Stimulated activated CD4-positive, alpha-beta T cell treated with anti-CD3 and anti-CD28 coated beads, Interleukin-12 subunit alpha, Interleukin-12 subunit beta, amount 100 ng/mL, for 4 hours (primary cell): ENCODE measurements around the gene HIVEP2.
"Not testable (repeated sequence)": the region's sequence is repeated elsewhere in the genome, so short reads cannot be mapped to it uniquely, and the experiment has no call there.

ENCODE experiments used
- DNase-seq: peaks from one replicate; pipeline ENCODE4 v3.0.0-alpha.2; 2020

Gene HIVEP2, protein sequence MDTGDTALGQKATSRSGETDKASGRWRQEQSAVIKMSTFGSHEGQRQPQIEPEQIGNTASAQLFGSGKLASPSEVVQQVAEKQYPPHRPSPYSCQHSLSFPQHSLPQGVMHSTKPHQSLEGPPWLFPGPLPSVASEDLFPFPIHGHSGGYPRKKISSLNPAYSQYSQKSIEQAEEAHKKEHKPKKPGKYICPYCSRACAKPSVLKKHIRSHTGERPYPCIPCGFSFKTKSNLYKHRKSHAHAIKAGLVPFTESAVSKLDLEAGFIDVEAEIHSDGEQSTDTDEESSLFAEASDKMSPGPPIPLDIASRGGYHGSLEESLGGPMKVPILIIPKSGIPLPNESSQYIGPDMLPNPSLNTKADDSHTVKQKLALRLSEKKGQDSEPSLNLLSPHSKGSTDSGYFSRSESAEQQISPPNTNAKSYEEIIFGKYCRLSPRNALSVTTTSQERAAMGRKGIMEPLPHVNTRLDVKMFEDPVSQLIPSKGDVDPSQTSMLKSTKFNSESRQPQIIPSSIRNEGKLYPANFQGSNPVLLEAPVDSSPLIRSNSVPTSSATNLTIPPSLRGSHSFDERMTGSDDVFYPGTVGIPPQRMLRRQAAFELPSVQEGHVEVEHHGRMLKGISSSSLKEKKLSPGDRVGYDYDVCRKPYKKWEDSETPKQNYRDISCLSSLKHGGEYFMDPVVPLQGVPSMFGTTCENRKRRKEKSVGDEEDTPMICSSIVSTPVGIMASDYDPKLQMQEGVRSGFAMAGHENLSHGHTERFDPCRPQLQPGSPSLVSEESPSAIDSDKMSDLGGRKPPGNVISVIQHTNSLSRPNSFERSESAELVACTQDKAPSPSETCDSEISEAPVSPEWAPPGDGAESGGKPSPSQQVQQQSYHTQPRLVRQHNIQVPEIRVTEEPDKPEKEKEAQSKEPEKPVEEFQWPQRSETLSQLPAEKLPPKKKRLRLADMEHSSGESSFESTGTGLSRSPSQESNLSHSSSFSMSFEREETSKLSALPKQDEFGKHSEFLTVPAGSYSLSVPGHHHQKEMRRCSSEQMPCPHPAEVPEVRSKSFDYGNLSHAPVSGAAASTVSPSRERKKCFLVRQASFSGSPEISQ (N-terminal part only)

DNA sequence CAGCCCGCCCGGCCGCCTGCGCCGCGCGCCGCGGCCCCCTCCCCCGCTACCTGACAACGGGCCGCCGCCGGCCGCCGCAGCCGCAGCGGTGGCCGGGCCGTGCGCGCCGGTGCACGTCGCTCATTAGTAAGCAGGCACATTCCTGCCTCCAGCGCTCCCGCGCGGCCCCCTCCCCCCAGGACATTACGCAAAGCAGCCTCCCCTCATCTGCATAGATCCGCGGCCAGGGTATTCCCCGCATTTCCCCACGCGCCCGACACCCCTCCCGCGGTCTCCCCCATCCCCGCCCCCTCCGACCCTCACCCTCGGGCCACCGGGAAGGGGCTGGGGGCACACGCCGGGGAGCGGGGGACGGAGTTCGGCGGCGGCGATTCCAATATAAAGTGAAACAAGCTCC lies at the start of gene HIVEP2:
HIVEP2 (minus strand) TSS at position 128 of the 397 bp plus-strand sequence. CDS start 170,438 bp downstream, outside the sequence.
- peak; percentile 89 for DNase-seq

DNA sequence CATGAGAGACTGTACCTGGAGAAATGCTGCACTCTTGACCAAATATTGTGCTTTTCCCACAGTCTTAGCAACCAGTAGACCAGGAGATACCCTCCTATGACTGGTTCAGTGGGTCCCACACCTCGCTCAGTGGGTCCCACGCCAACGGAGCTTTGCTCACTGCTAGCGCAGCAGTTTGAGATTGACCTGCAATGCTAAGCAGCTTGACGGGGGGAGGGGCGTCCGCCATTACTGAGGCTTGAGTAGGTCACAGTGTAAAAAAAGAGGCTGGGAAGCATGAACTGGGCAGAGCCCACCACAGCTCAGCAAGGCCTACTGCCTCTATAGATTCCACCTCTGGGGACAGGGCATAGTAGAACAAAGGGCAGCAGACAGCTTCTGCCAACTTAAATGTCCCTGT lies 49.0 kb upstream of the HIVEP2 start:
- no peak for DNase-seq

DNA sequence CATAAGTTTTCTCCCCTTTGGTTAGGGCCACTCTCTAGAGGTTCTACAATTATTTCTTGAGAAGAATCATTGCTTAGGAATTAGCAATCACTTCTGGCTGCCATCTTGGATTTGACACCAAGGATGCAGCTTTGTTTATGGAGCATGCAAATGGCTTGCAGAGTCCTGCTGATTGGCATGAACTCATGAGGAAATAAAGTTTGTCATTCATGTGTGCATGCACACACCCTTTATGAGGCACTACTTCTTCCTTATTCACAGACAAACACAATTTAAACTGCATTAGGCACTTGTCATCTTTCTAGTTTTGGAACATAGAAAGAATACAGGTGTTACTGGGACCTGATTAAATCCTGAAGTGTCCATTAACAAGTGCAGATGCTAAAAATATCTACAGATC lies 42.5 kb upstream of the HIVEP2 start:
- no peak for DNase-seq

DNA sequence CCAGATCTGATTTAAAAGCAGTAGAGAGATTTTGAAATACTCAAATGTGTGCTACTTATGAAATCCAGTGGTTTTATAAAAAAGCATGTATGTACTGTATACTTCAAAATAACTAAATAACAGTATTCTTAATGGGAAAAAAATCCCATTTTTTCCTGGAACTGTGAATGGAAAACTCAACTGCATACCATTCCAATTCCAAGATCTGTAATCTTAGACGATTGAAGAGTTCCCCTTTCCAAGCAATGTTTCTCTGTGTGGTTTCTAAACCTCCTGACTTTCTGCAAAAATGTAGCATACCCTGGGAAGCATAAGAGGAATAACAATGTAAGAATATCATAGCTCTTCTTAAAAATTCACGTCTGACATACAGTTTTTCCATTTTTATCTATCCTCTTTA lies 40.3 kb upstream of the HIVEP2 start:
- DNase-seq, result no peak

DNA sequence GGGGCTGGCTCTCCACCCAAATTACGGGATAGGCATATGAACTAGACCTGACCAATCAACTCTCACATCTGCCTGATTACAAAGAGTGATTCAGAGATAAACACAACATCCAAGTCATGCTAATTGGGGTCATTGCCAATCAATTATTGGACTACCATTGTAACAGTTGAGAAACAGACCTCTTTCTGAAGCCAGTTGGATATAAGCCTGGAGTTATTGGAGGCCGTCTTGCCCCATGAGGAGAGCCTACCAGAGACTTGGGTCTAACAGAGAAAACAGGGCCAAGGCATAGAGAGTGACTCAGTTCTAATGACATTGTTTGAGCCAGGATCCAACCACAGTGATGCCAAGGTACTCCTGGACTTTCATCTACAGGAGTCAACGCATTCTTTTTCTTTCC lies 39.4 kb upstream of the HIVEP2 start:
- DNase-seq, result no peak

DNA sequence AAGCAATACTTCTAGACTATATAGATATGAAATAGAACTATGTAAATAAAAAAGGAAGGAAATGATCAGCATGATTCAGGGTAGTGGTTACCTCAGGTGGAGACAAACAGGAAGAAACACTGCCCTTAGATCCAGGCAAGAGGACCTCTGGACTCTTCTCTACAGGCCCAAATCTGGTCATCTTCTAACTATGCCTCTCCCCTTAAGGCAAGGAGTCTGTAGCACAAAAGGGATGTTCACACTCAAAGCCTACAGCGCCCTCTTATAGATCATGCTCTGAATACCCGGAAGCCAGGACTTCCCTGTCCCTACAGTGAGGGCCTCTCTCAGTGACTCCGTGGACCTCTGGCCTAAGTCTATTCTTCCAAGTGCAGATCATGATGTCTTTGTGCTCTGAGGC lies 30.4 kb upstream of the HIVEP2 start:
- no peak for DNase-seq

DNA sequence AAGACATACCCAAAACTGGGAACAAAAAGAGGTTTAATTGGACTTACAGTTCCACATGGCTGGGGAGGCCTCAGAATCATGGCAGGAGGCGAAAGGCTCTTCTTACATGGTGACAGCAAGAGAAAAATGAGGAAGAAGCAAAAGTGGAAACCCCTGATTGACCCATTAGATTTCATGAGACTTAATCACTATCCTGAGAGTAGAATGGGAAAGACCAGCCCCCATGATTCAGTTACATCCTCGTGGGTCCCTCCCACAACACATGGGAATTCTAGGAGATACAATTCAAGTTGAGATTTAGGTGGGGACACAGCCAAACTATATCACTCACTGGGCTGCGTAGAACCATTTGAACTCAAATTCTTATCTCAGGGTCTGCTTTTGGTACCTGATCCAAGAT lies 26.0 kb upstream of the HIVEP2 start:
- DNase-seq, result not testable (repeated sequence)

DNA sequence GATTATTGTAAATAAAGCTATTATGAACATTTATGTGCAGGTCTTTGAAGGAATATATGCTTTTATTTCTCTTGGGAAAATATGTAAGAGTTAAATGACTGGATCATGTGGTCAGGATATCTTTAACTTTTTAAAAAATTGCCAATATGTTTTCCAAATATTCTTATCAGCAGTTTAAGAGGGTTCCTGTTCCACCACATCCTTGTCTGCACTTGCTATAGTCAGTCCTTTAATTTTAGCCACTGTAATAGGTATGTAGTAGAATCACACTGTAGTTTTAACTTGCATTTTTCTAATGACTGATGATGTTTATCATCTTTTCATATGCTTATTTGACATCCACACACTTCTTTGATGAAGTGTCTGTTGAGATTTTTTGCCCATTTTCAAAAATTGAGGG lies 23.6 kb upstream of the HIVEP2 start:
- no peak for DNase-seq

DNA sequence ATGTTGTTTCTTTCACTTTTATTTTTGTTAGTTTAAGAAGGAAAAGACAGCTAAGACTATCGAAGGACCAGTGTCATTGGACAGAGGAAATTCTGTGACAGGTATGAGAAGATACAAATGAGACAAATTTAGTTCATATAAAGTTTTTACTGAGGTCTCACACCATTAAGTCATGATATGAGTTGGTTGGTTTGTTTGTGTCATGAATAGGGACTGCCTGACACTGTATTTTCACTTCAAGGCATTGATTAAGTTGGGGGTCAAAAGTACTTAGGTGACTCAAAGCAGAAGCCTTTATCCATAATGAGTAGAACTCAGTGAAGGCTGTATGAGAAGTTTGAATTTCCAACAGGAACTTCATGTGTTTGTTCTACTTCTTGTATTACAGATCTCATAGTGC lies 21.3 kb upstream of the HIVEP2 start:
- DNase-seq, result no peak

DNA sequence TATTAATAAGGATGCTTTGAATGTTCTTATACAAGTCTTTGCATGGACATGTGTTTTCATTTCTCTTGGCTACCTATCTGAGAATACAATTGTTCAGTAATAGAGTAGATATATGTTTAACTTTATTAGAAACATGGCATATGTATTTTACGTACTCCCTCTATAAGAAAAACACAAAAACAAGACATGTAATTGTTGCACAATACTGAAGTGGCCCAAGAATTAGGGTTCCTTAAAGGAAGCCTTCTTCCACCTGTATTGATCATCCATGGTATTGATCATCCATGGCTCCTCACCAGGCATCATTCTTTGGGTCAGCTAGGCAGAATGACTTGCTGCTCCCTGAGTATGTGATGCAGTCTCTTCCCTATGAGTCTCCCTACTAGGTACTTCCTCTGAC lies 20.2 kb upstream of the HIVEP2 start:
- DNase-seq, result no peak

DNA sequence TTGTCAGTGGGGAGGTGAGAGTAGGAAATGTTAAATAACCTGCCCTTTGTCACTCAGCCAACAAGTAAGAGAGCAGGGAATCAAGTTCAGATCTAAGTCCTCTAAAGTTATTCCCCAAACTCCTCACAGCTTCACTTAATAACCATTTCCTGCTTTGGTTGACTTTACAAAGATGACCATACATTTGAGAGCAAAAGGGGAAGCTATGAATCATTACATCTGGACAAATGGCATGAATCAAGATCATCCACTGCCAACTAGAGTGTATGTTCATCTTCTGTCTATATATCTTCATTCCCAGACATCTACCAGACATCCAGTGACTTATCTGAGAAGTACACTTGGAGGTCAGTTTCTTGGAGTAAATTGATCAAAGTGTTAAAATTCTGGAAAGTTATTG lies 15.1 kb upstream of the HIVEP2 start:
- DNase-seq, result no peak

DNA sequence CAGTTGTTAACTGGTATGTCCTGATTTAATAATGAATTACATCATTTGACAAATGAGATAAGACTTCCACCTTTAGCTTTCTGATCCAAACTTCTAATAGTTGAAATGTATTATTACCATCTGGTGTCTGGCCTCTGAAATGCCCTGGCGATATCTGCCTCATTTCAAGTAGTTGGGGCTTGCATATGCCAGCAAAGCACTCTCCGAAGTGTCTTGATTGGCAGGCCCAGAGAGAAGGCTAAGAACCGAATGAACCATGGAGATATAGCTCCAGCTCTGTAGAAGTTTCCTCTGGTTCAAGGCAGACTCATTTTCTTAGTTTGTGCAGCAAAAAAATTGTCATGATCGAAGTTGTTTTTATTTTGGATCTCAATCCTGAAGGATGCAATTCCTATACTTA lies 13.4 kb upstream of the HIVEP2 start:
- DNase-seq, result no peak

DNA sequence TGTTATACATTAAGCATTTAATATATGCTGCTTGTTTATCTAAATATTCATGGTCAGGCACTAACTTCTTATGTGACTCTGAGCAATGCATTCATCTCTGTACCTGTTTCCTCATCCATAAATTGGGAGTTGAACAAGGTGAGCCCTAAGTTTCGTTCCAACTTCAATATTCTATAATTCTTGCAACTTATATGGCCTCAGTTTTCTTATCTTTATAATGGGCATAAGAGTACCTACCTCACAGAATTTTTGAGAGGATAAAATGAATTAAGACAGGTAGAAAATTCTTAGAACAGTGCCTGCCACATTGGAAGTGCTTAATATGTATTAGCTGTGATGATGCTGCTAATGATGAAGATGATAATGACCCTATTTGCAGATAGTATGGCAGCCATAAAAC lies 11.8 kb upstream of the HIVEP2 start:
- DNase-seq, result no peak

DNA sequence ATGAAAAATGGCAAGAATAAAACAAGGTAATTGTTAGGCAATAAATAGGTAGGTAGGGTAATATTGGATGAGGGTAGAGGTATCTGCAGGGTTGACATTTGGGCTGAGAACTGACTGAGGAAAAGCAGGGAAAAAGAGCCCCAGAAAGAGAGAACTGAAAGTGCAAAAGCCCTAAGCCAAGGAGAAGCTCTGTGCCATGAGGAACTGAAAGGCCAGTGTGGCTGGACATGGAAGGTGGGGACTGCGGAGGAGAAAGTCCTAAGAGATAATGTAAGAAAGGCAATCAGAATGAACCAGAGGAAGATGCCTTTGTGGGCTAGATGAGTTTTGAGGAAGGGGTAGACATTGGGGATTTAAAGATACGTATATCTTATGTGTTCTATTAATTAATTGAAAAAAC lies 9.9 kb upstream of the HIVEP2 start:
- DNase-seq, result no peak

DNA sequence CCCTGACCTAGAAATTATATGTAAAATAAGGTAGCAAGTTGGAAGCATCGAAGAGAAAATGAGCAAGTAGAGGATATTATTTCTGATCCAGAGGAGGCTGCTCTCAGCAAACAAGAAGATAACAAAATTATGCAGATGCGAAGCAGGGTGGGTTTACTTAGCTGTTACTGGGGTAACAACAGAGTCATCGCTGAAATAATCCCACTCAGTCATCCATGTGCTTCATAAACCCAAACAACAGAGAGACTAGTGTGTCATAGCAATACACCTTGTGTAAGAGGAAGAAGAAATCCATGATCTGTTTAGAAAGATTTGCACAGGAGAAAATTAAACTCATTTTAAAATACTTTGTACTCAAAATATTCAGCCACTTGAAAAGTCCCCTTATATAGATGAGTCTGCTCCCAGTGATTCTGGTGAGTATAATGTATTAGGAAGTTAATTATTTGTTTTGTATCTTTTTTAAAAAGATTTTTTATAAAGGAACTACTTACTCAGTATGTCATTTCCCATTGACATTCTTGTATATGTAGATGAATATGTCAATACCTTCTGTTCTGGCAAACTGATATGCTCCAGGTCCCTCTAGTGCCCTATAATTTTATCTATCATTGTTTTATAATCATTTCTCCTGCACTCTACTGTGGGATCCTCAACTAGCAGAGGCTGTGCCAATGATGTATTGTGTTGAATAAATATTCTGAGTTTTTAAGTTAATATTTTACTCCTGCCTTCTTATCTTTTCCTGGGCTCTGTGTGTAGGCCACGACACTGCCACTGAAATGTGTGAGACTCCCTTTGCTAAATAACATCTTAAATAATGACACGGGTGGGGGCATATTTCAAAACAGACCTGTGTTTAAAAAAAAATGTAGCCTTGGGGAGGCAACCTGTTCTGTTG lies 8.6 kb upstream of the HIVEP2 start:
- DNase-seq, result no peak

DNA sequence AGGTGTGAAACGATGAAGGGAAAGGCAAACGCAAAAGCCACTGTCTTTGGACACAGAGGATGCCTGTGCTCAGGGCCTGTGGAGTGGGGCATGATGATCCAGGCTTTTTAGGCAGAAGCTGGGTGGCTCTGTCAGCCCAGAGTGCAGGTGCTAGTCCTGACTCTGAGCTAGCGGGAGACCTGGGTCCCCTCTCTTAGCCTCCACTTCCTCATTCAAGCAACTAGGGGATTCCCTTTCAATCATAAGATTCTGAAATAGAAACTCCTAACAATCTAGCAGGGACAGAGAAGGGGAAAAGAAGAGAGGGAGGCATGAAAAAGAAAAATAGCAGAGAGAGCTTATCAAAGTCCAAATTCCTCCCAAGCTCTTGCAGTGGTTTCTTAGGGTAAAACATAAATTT lies 7.6 kb upstream of the HIVEP2 start:
- no peak for DNase-seq

DNA sequence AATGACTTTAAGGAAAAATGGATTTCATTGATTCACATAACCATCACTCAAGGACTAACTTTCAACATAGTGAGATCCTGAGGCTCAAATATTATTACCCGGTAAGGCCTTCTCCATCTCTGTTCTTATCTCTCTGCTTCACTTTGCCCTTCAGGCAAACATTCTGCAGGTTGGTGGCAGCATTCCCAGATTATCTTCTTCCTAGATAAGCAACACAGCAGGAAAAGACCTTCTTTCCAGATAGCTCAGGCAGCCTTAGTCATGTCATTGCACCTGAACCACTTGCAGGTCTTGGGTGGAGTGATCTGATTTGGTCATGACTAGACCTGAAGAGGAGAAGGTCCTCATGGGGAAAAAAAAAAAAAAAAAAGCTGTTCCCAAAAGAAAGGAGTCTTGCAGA lies 5.3 kb upstream of the HIVEP2 start:
- no peak for DNase-seq

DNA sequence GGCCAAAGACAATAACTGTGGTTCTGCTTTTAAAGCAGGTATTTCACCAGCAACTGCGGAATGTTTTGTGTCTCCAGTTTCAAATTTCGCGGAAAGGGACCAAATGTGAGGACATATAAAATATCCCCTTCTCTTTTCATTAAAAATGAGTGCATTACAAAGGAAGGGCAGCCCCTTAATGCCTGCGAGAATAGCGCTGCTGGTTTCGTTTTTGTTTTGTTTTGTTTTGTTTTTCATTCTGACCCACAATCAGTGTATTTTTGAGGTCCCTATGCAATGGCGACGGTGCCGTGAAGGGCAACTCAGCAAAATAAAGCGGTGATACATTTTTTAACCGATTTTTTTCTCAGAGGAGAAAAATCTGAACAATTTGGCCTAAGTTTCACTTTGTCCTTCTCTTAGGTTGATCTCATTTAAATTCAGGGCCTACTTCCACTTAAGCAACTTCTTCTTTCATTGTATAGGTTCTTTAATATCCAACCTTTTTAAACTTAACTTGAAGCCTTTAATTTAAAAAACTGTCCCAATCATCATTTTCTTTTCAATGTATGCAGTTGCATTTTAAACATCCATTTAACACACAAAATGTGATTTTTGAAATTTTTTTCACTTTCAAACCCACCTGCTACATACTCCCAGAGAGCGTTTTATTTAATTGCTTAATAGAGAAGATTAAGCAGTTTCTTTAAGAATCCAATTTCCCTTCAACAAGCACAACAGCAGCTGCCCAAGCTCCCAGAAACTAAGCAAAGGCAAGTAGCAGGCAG lies 2.9 kb upstream of the HIVEP2 start:
- no peak for DNase-seq

DNA sequence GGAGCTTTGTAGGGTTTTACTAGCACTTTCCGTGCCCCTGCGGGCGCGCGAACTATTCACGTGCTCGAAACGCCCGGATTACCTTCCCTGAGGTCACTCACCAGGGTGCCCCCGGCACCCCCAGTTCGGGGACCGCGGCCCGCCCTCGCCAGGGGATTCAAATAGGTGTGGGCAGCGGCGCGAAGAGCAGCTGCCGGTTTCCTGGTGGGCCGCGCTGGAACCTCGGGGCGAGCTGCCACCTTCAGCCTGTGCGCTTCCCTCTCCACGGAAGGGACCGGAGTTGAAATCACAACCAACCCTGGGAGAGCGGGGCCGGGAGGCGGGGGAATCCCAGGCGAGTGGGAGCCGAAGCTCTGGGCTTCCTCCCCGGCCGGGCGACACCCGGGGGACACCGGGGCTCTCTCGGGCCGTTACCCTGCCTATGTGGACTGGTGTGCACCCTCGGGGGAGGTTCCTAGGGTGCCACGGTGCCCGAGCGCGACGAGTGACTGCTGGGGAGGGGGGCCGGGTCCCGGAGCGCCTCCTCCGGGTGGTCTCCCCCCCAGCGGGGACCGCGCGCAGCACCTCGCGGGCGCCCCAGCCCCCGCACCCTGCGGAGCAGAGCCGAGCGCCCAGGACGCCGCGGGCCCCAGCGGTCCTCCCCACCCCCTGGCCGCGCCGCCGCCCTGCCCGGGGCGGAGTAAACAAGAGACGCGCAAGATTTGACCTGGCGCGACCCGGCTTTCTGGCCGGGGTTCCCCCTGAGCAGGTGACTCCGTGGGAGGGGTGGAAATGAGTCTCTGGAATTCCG lies 2.1 kb upstream of the HIVEP2 start:
- DNase-seq, result peak; percentile 73

DNA sequence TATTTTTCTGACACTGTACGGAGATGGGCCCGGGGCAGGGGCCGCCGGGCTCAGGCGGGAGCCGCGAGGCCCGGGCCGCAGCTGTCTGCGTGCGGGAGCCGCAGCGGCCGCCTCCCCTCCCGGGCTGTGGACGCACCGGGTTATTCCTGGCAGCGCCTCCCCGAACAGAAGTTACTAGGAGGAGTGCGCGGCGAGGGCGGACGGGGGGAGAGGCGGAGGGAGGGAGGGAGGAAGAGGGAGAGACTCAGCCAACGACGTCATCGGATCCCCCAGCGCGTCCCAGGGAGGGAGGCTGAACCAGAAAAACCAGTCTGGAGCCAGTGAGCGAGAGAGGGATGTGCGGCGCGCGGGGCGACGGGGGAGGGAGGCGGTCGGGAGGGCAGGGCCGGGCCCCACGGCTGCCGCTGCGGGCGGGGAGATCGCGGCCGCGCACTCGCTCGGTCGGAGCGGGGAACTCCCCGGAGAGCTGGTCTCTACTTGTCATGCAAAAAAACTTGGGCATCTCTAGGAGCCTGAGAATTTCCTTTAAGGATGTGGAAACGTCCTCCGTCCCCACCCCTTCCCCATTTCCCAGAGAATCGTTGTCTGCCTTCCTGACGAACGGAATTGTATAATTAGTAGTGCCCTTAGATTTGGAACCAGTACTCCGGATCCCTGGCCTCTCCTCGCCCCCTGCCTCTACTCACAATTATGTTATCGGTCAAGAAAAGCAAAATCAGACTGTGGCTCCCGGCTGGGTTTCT lies 1.4 kb upstream of the HIVEP2 start:
- peak; percentile 85 for DNase-seq
